HG03342 (cell line): ENCODE results near the gene MRPL24.
"Not testable (repeated sequence)": the region's sequence is repeated elsewhere in the genome, so short reads cannot be mapped to it uniquely, and the experiment has no call there.

Experiments
- ATAC-seq: cut with Tn5 transposase; IDR thresholded peaks from one replicate; pipeline ENCODE4 v1.9.1; 2021; ENCODE audit warnings: mild to moderate bottlenecking, moderate library complexity; ENCODE audit not compliant: unreplicated experiment

MRPL24 gene

GRCh38 chr1:156760092-156760795 is 19.4 kb upstream of the MRPL24 start:
- no peak for ATAC-seq

DNA sequence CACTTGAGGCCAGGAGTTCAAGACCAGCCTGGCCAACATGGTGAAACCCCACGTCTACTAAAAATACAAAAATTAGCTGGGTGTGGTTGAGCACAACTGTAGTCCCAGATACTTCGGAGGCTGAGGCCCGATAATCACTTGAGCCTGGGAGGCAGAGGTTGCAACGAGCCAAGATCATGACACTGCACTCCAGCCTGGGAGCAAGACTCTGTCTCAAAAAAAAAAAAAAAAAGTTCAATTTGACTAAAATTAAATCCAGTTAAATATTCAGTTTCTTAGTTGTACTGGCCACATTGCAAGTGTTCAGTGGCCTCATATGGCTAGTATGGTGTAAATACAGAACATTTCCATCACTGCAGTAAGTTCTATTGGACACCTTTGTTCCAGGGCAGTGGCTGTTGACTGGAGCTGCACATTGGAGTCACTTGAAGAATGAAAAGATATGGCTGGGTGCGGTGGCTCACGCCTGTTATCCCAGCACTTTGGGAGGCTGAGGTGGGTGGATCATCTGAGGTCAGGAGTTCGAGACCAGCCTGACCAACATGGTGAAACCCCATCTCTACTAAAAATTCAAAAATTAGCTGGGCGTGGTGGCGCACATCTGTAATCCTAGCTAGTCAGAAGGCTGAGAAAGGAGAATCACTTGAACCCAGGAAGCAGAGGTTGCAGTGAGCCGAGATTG is 16.8 kb upstream of the MRPL24 start:
- not testable (repeated sequence) for ATAC-seq

GRCh38 chr1:156756355-156756754 is 15.5 kb upstream of the MRPL24 start:
- ATAC-seq = no peak

DNA sequence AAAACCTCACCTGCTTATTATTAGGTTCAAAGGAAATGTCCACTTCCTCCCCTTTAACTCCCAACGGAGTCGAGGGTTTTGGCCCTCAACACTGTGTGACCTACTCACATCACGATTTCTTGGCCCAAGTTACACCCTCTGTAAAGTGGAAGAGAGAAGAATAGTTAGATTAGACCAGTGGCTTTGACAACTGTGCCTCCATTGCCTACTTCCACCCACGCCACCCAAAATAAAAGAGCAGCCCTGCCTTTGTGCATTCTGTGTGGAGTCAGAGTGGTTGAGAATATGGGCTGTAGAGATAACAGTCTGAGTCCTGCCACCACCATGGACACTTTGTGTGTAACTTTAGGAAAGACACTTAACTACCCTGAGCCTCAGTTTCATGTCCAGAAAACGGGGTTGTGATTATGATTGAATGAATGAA is 14.7 kb upstream of the MRPL24 start:
- ATAC-seq = no peak

GRCh38 chr1:156754219-156754618 is 13.3 kb upstream of the MRPL24 start:
- ATAC-seq = no peak

- ATAC-seq = no peak
Observed at GRCh38 chr1:156752843-156753482, 12.1 kb upstream of the MRPL24 start.

GRCh38 chr1:156751757-156752481 is 11.0 kb upstream of the MRPL24 start:
- ATAC-seq = peak; percentile 51

- peak; percentile 13 for ATAC-seq
Observed at GRCh38 chr1:156751451-156751756, 10.5 kb upstream of the MRPL24 start, which contains the start of gene HDGF. TSS of gene HDGF (minus strand) at chr1:156751675. CDS start at chr1:156751429, 246 bp downstream.

- peak; percentile 15 for ATAC-seq
Observed at GRCh38 chr1:156750711-156751450, 10.0 kb upstream of the MRPL24 start.

DNA sequence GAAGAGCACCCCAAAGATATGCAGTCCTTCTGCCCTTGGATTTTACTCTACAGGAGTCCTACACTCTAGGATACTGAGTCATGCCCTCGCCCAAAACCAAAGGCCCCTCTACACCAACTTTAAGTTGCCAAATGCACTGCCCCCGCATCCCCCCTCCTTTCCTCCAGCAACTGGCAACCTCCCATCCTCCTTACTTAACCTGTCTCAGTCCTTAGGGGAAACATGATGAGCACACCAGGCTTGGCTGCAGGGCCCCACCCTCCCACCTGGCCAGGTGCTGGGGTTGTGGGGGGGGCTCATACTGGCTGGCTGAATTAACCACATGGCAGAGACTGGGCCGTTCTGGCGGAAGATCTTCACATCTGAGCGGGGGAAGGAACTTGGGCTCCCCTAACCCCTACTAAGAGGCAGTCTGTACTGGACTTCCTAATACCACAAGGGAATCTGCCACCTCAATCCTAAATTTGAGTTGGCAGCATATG is 9.3 kb upstream of the MRPL24 start:
- no peak for ATAC-seq

DNA sequence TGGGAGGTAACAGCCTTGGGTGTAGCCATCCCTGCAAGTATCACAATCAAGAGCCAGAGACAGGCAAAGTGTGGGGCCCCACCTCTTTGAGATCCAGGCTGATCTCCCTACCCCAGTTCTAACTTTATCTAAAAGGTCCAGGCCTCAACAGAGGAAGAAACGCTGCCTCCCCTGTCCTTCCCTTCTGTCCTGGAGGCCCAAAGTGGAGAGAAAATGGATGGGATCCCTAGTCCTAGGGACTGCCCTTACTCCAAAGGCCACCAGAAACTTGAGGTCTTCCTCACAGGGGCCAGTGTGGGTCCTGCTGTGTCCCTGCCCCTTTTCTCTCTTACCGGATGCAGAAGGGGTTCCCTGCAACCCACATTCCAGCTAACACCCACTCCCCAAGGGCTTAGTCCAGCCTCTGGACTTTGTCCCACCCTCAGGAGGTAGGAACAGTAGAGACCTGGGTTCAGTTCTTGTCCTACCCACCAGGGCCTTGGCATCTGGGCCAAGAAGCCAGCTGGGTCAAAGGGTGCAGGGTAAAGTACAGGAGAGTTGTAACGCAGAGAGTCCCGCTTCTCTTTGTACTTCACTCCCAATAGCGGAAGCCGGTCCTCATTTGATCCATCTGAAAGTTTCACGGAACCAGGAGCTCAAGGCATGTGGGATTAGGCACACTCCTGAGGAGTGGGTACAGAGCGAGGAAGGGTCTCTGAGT is 8.7 kb upstream of the MRPL24 start:
- ATAC-seq = no peak

GRCh38 chr1:156748670-156749418 is 8.0 kb upstream of the MRPL24 start:
- ATAC-seq = no peak

GRCh38 chr1:156747742-156748669 is 7.1 kb upstream of the MRPL24 start:
- ATAC-seq = no peak

DNA sequence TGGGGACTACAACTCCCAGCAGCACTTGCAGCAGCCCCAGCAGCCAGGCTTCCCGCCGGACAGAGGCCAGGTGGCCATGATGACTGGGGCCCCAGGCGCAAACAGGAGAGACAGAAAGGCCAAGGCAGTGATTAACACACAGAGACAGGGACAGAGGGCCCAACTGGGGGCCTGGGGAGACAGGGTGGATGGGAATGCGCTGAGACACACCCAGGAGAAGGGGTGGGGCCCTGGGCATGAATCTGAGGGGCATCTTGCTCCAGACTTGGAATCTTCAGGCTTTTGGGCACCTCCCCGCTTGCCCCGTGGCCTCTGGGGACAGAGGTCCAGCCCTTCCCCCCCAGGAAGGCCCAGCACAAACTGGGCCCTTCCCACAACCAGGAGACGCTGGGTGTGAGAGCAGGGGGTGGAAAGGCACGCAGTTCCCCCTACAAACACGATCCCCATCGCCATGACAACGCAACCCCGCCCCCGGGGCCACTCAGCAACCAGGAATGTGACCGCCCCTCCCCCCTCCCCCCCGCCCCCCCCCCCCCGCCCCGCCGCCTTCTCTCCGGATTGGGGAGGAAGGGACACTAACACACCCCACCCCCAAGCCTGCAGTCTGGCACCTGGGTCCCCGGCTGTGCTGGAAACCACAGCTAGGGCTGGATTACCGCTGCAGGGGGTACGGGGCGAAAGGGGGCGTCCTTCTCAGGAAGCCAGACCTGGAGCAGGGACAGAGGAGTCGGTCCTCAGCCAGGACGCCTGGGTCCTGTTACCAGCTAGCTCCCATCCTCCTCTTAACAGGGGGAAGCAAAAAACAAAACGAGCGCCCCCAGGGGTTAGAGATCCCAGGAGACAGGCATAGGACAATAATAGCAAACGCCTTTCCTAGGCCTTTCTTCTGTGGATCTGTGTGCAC is 6.1 kb upstream of the MRPL24 start:
- no peak for ATAC-seq

- no peak for ATAC-seq
Observed at GRCh38 chr1:156746406-156746727, 5.5 kb upstream of the MRPL24 start.

DNA sequence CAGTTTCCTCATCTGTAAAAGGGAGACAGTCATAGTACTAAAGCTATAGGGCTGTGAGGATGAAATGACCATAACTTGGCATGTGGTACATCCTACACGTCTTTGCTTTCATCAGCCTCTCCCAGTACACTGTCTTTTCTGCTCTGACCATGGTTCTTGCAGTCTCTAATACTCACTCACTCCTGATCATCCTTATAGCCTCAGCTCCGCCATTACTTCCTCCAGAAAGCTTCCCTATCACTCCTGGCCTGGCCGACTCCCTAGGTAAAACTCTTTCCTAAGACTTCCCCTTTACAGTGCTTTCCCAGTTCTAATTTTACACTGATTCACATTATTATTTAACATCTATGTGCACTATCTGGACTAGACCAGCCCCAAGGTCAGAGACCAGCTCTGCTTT is 5.0 kb upstream of the MRPL24 start:
- ATAC-seq = no peak

GRCh38 chr1:156744786-156745419 is 4.0 kb upstream of the MRPL24 start:
- no peak for ATAC-seq
